HEK293T (cell line): Measurements from ENCODE around the gene NUP160.
"Not testable (repeated sequence)": the region's sequence is repeated elsewhere in the genome, so short reads cannot be mapped to it uniquely, and the experiment has no call there.

Experiments
- CTCF ChIA-PET: fragments of 350-600 bp; formaldehyde crosslinking; extraction: SDS; loops from one replicate; lab custom pipeline; 2021; ENCODE audit warnings: antibody characterized with exemption, inconsistent platforms; lab: Yijun Ruan, JAX
- POLR2A ChIA-PET: fragments of 350-600 bp; formaldehyde crosslinking; extraction: SDS; loops from one replicate; lab custom pipeline; 2020; ENCODE audit warnings: antibody characterized with exemption, inconsistent platforms; lab: Yijun Ruan, JAX
- DNase-seq: peaks from one replicate; pipeline ENCODE4 v3.0.0; 2012; ENCODE audit warnings: mixed read lengths; ENCODE audit errors: extremely low spot score
- ARNT ChIP-seq: fragments of 450-650 bp; IDR thresholded peaks from 2 replicates; pipeline ENCODE4 v1.6.1; 2017; ENCODE audit warnings: mild to moderate bottlenecking
- BHLHE40 ChIP-seq: fragments of 450-650 bp; IDR thresholded peaks from 2 replicates; pipeline ENCODE4 v1.6.1; 2016; ENCODE audit warnings: mild to moderate bottlenecking, moderate library complexity, borderline replicate concordance
- CTBP1 ChIP-seq: fragments of 450-650 bp; IDR thresholded peaks from 2 replicates; pipeline ENCODE4 v1.6.1; 2016; ENCODE audit warnings: borderline replicate concordance
- ELF4 ChIP-seq: fragments of 450-650 bp; IDR thresholded peaks from 2 replicates; pipeline ENCODE4 v1.6.1; 2017; ENCODE audit warnings: antibody characterized with exemption
- FOXA1 ChIP-seq: fragments of 450-650 bp; IDR thresholded peaks from 2 replicates; pipeline ENCODE4 v1.6.1; 2016; ENCODE audit warnings: mild to moderate bottlenecking
- FOXK2 ChIP-seq: fragments of 450-650 bp; IDR thresholded peaks from 2 replicates; pipeline ENCODE4 v1.6.1; 2016; ENCODE audit warnings: mild to moderate bottlenecking
- FOXM1 ChIP-seq: fragments of 450-650 bp; IDR thresholded peaks from 2 replicates; pipeline ENCODE4 v1.6.1; 2017; ENCODE audit warnings: mild to moderate bottlenecking, borderline replicate concordance
- HDGF ChIP-seq: fragments of 450-650 bp; IDR thresholded peaks from 2 replicates; pipeline ENCODE4 v1.6.1; 2017; ENCODE audit warnings: antibody characterized with exemption, borderline replicate concordance
- L3MBTL2 ChIP-seq: fragments of 450-650 bp; conservative IDR thresholded peaks from 2 replicates; pipeline ENCODE4 v1.6.1; 2016; ENCODE audit warnings: mild to moderate bottlenecking
- LEF1 ChIP-seq: fragments of 450-650 bp; IDR thresholded peaks from 2 replicates; pipeline ENCODE4 v1.6.1; 2017; ENCODE audit warnings: mild to moderate bottlenecking, borderline replicate concordance
- NFRKB ChIP-seq: fragments of 450-650 bp; IDR thresholded peaks from 2 replicates; pipeline ENCODE4 v1.6.1; 2016; ENCODE audit warnings: mild to moderate bottlenecking, moderate library complexity
- PKNOX1 ChIP-seq: fragments of 450-650 bp; IDR thresholded peaks from 2 replicates; pipeline ENCODE4 v1.6.1; 2016
- SP1 ChIP-seq: fragments of 450-650 bp; IDR thresholded peaks from 2 replicates; pipeline ENCODE4 v1.6.1; 2017
- SUZ12 ChIP-seq: fragments of 450-650 bp; IDR thresholded peaks from 2 replicates; pipeline ENCODE4 v1.6.1; 2016; ENCODE audit warnings: mild to moderate bottlenecking
- TARDBP ChIP-seq: fragments of 450-650 bp; IDR thresholded peaks from 2 replicates; pipeline ENCODE4 v1.6.1; 2016
- ZNF384 ChIP-seq: fragments of 450-650 bp; IDR thresholded peaks from 2 replicates; pipeline ENCODE4 v1.6.1; 2016

NUP160 gene

GRCh38 chr11:47889714-47890441 is 41.7 kb upstream of the NUP160 start:
- ChIA-PET CTCF (no interaction called here), POLR2A (no interaction called here)
- TF ChIP-seq FOXM1 (no peak), SUZ12 (no peak), BHLHE40 (no peak), L3MBTL2 (no peak), LEF1 (no peak), FOXK2 (no peak)
- DNase-seq: no peak

GRCh38 chr11:47887910-47888569 is 39.9 kb upstream of the NUP160 start:
- TF ChIP-seq SUZ12 (no peak), ARNT (no peak), HDGF (no peak), SP1 (no peak), FOXK2 (no peak), ELF4 (no peak), FOXM1 (no peak), BHLHE40 (no peak), LEF1 (no peak), PKNOX1 (no peak), L3MBTL2 (no peak), CTBP1 (no peak), TARDBP (no peak), ZNF384 (no peak), FOXA1 (no peak), NFRKB (no peak)
- DNase-seq: no peak
- ChIA-PET CTCF (no interaction called here), POLR2A (no interaction called here)

- no peak for DNase-seq
- ChIA-PET CTCF (no interaction called here), POLR2A (no interaction called here)
- TF ChIP-seq NFRKB (no peak), FOXA1 (no peak), ARNT (no peak), SUZ12 (no peak), SP1 (no peak), FOXK2 (no peak), ELF4 (no peak), CTBP1 (no peak), TARDBP (no peak), L3MBTL2 (no peak), PKNOX1 (no peak), HDGF (no peak), LEF1 (no peak)
These were observed 37.9 kb upstream of the NUP160 start for GRCh38 chr11:47886096-47886495.

- CTCF ChIA-PET: not testable (repeated sequence)
These were observed 34.3 kb upstream of the NUP160 start for GRCh38 chr11:47882437-47882836.

GRCh38 chr11:47881145-47881544 is 33.0 kb upstream of the NUP160 start:
- POLR2A ChIA-PET: no interaction called here
- TF ChIP-seq FOXM1: no peak
- no peak for TF ChIP-seq HDGF
- no peak for TF ChIP-seq NFRKB
- no peak for TF ChIP-seq ELF4
- DNase-seq: no peak
- CTCF ChIA-PET: no interaction called here

More at GRCh38 chr11:47882437-47882836, 34.3 kb upstream of the NUP160 start:
- POLR2A ChIA-PET, DNase-seq: not testable (repeated sequence)

- no peak for TF ChIP-seq TARDBP
- no peak for TF ChIP-seq ZNF384
- TF ChIP-seq CTBP1: no peak
- TF ChIP-seq BHLHE40: no peak
- TF ChIP-seq ARNT: no peak
- TF ChIP-seq FOXM1: no peak
- TF ChIP-seq ELF4: no peak
- TF ChIP-seq PKNOX1: no peak
- no peak for TF ChIP-seq LEF1
- no peak for TF ChIP-seq SUZ12
- TF ChIP-seq SP1: no peak
- TF ChIP-seq L3MBTL2: no peak
- TF ChIP-seq FOXK2: no peak
- no peak for TF ChIP-seq NFRKB
- TF ChIP-seq HDGF: no peak
- CTCF ChIA-PET: no interaction called here
- no peak for DNase-seq
- POLR2A ChIA-PET: no interaction called here
These were observed 31.4 kb upstream of the NUP160 start for GRCh38 chr11:47879259-47880158.

GRCh38 chr11:47875858-47876257 is 27.7 kb upstream of the NUP160 start:
- POLR2A ChIA-PET, DNase-seq, CTCF ChIA-PET: not testable (repeated sequence)
